Measurements from ENCODE around the gene CDH1.
"Not testable (repeated sequence)": the region's sequence is repeated elsewhere in the genome, so short reads cannot be mapped to it uniquely, and the experiment has no call there.

Gene CDH1

GRCh38 chr16:68713361-68713760 lies 23.7 kb upstream of the CDH1 start:
- TF ChIP-seq CTCF (IDR thresholded peaks at IDR 0.05; ENCODE audit: insufficient read depth, low read length, poor library complexity, severe bottlenecking), result no peak

GRCh38 chr16:68715471-68715870 lies 21.6 kb upstream of the CDH1 start:
- Histone ChIP-seq H3K27me3 (replicated peaks; ENCODE audit: control insufficient read depth, insufficient read depth, low read length) (no peaks in the 10 kb centered on the region), H3K36me3 (ENCODE audit: control insufficient read depth, insufficient read depth, low read length) (no peaks in the 10 kb centered on the region), H3K4me3 (replicated peaks; ENCODE audit: low read depth, low read length) (no peak overlapping the region)
- no peak for DNase-seq (ENCODE audit: extremely low read depth, insufficient read length)
- TF ChIP-seq CTCF (IDR thresholded peaks at IDR 0.05; ENCODE audit: insufficient read depth, low read length, poor library complexity, severe bottlenecking), result no peak

More at GRCh38 chr16:68713361-68713760, 23.7 kb upstream of the CDH1 start:
- Histone ChIP-seq H3K27me3 (replicated peaks; ENCODE audit: control insufficient read depth, insufficient read depth, low read length) (no peaks in the 10 kb centered on the region), H3K36me3 (ENCODE audit: control insufficient read depth, insufficient read depth, low read length) (no peaks in the 10 kb centered on the region), H3K4me3 (replicated peaks; ENCODE audit: low read depth, low read length) (no peak overlapping the region)
- DNase-seq (ENCODE audit: extremely low read depth, insufficient read length), result no peak

GRCh38 chr16:68716516-68716915 lies 20.6 kb upstream of the CDH1 start:
- DNase-seq (ENCODE audit: extremely low read depth, insufficient read length); H3K36me3 ChIP-seq (ENCODE audit: control insufficient read depth, insufficient read depth, low read length); H3K4me3 ChIP-seq (replicated peaks; ENCODE audit: low read depth, low read length); H3K27me3 ChIP-seq (replicated peaks; ENCODE audit: control insufficient read depth, insufficient read depth, low read length): not testable (repeated sequence)

GRCh38 chr16:68717684-68718083 lies 19.4 kb upstream of the CDH1 start:
- Histone ChIP-seq H3K4me3 (replicated peaks; ENCODE audit: low read depth, low read length) (no peak overlapping the region), H3K36me3 (ENCODE audit: control insufficient read depth, insufficient read depth, low read length) (no peaks in the 10 kb centered on the region), H3K27me3 (replicated peaks; ENCODE audit: control insufficient read depth, insufficient read depth, low read length) (no peaks in the 10 kb centered on the region)
- no peak for DNase-seq (ENCODE audit: extremely low read depth, insufficient read length)
- TF ChIP-seq CTCF (IDR thresholded peaks at IDR 0.05; ENCODE audit: insufficient read depth, low read length, poor library complexity, severe bottlenecking), result no peak

GRCh38 chr16:68718590-68718989 lies 18.5 kb upstream of the CDH1 start:
- DNase-seq (ENCODE audit: extremely low read depth, insufficient read length), result no peak

GRCh38 chr16:68719993-68720489 lies 17.1 kb upstream of the CDH1 start:
- DNase-seq (ENCODE audit: extremely low read depth, insufficient read length), result peak; percentile 62
- no peaks in the 10 kb centered on the region for H3K36me3 ChIP-seq (ENCODE audit: control insufficient read depth, insufficient read depth, low read length)
- no peak overlapping the region for H3K4me3 ChIP-seq (replicated peaks; ENCODE audit: low read depth, low read length)
- no peak for TF ChIP-seq CTCF (IDR thresholded peaks at IDR 0.05; ENCODE audit: insufficient read depth, low read length, poor library complexity, severe bottlenecking)
- H3K27me3 ChIP-seq (replicated peaks; ENCODE audit: control insufficient read depth, insufficient read depth, low read length), result no peaks in the 10 kb centered on the region

More at GRCh38 chr16:68718590-68718989, 18.5 kb upstream of the CDH1 start:
- no peak for TF ChIP-seq CTCF (IDR thresholded peaks at IDR 0.05; ENCODE audit: insufficient read depth, low read length, poor library complexity, severe bottlenecking)
- Histone ChIP-seq H3K27me3 (replicated peaks; ENCODE audit: control insufficient read depth, insufficient read depth, low read length) (no peaks in the 10 kb centered on the region), H3K4me3 (replicated peaks; ENCODE audit: low read depth, low read length) (no peak overlapping the region), H3K36me3 (ENCODE audit: control insufficient read depth, insufficient read depth, low read length) (no peaks in the 10 kb centered on the region)
